NT2/D1 (cell line): ENCODE results near the gene CDH4.

ENCODE experiments used
- SUZ12 ChIP-seq: IDR thresholded peaks from 2 replicates; pipeline ENCODE4 v1.6.1; 2011; ENCODE audit not compliant: insufficient read length, insufficient read depth; ENCODE audit errors: extremely low read depth
- YY1 ChIP-seq: IDR thresholded peaks from 2 replicates; pipeline ENCODE4 v1.6.1; 2011; ENCODE audit not compliant: insufficient read length, insufficient read depth
- ZNF274 ChIP-seq: IDR thresholded peaks from 2 replicates; pipeline ENCODE4 v1.6.1; 2011; ENCODE audit warnings: mild to moderate bottlenecking, low read depth, low read length

GRCh38 chr20:61979090-61979489, 727.0 kb downstream of the CDH4 start:
- TF ChIP-seq SUZ12 (no peak), ZNF274 (no peak), YY1 (no peak)
